NCI-H526 (cell line): ENCODE results near the gene ZNF536.
"Not testable (repeated sequence)": the region's sequence is repeated elsewhere in the genome, so short reads cannot be mapped to it uniquely, and the experiment has no call there.

ENCODE experiments used
- DNase-seq, 2 experiments: peaks; one replicate each; lab custom pipeline; 2025; lab: John Stamatoyannopoulos, UW

ZNF536 gene

DNA sequence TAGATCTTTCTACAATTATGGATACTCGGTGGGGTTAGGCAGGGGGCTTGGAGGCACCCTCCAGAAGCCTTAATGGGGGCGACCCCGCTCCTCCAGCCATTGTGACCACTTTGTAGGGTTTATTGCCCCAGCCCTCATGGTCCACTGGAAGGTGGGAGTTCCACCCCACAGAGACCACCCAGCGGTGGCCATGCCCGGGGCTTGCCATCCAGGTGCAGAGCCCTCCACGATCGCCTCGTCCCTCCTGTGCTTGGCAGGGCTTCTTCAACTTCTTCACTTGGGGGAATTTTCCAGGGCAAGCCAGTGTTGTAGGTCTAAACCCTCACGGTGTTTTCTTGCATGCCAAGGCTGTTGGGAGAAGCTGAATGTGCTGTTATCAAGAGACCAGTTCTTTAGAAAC lies 16.1 kb downstream of the ZNF536 start:
- DNase-seq = no peak

GRCh38 chr19:30388819-30389218 lies 16.6 kb downstream of the ZNF536 start:
- DNase-seq = no peak

DNA sequence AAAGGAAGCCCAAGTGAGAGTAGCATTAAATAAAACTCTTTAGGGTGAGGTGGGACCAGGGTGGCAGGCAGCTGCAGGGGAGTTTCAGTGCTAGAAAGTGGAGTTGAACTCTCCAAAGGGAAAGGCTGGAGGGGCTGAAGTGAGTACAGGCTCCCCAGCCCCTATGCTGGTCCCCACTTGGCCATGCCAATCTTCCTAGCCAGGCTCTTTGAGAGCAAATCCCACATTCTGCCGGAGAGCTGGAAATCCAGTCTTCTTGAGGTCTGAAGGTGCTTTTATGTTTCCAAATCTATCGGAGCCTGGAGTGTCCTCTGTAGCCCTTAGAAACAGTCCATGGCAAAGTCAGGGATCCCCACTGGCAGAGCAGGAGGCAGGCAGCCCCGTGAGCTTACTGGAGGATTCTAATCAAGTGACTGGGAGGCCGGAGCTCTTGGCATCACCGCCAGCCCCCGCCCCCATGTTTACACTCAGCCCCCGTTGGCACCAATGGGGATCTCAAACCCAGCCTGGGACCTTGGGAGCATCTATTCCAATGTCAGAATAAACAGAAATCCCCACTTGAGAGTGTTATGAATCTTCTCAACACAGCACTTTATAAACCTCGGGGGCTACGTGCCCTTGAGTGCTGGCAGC lies 18.3 kb downstream of the ZNF536 start:
- DNase-seq = no peak

DNA sequence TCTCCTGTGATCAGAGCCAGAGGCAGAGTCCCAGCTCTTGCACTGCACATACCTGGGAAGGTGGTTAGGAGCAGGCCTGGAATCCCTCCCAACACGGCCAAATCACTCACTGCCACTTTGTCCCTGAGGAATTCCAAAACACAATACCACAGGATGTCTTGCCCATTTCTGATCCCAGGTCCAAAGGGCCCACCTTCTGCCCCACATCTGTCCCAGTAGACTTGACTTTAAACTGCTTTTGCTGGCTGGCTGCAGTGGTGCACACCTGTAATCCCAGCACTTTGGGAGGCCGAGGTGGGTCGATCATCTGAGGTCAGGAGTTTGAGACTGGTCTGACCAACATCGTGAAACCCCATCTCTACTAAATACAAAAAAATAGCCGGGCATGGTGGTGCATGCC lies 18.9 kb downstream of the ZNF536 start:
- DNase-seq = no peak

GRCh38 chr19:30391554-30392551 lies 19.7 kb downstream of the ZNF536 start:
- DNase-seq = peak; percentile 96 to 97

DNA sequence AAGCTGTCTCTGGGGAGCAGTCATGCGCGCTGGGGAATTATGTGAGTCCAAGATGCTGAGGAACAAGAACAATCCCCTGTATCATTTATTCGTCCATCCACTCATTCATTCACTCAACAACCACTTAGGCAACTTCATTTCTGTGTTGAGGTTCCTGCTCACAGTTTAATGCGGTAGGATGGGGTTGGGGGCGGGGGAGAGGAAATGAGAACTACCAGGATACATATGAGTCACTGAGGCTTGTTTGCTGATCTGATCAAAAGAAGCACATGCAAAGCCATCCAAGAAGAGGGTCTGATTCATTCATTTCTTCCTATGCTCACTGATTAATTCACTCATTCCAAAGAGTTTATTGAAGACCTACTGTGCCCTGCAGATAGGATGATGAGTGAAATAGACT lies 20.9 kb downstream of the ZNF536 start:
- no peak for DNase-seq

- DNase-seq = peak; percentile 95 to 96
Observed at GRCh38 chr19:30393729-30394480, 21.7 kb downstream of the ZNF536 start.

GRCh38 chr19:30394481-30395151 lies 22.4 kb downstream of the ZNF536 start:
- DNase-seq = peak in 1 of 2 experiments; percentile 57

DNA sequence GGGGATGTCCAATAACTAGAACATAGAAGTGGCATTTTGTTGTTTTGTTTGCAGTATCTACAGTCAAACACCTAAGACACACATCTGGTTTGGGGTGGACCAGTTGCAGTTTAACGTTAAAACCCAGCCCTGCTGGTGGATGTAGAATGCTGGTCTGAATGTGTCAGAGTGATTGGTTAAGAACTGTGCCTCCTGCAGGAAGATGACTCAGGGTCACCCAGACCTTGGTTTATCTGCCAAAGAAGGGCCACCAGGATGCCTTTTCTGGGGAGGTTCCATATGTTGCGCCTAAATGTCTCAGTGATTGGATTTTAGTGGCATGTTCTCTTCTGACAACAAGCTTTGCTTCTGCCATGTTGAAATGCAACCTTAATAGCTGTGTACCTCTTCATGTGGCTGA lies 23.1 kb downstream of the ZNF536 start:
- no peak for DNase-seq

- not testable (repeated sequence) for DNase-seq
Observed at GRCh38 chr19:30398539-30398938, 26.4 kb downstream of the ZNF536 start.

- peak in 1 of 2 experiments; percentile 56 for DNase-seq
Observed at GRCh38 chr19:30401956-30402355, 29.8 kb downstream of the ZNF536 start.

GRCh38 chr19:30402436-30403202 lies 30.4 kb downstream of the ZNF536 start:
- peak; percentile 83 to 92 for DNase-seq

DNA sequence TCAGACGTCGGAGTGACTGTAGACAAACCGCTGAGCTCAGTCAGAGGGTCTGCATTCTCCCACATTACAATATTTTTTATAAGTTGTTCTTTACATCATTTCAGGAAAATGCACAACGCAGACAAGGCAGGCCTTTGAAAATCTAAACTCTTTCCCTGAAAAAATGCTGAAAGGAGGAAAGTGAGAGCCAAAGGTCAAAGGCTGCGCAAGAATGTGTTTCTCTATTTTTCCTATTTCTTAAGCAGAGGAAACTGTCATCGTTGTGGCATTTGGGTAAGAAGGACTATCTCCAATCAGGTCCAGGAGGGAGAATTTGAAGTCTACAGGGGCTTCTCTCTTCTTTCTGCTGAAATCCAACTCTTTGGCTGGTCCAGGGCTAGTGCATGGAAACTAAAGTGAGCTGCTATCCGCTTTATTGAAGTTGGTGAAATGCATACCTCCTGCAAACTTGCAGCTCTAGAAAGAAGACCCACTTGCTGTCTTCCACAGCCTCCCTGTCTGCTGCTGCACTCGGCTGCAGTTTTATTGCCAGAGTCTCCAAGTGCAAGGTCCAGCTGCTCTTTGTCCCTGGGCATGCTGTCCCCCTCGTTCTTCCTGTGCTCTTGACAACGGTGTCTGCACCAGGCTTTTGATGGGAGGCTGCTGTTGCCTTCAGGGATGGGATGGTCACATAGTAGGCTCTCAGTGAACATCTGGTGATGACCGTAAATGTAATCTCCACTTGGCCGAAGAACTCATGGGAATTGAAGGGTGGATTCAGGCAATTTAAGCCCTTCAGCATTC lies 31.2 kb downstream of the ZNF536 start:
- no peak for DNase-seq

DNA sequence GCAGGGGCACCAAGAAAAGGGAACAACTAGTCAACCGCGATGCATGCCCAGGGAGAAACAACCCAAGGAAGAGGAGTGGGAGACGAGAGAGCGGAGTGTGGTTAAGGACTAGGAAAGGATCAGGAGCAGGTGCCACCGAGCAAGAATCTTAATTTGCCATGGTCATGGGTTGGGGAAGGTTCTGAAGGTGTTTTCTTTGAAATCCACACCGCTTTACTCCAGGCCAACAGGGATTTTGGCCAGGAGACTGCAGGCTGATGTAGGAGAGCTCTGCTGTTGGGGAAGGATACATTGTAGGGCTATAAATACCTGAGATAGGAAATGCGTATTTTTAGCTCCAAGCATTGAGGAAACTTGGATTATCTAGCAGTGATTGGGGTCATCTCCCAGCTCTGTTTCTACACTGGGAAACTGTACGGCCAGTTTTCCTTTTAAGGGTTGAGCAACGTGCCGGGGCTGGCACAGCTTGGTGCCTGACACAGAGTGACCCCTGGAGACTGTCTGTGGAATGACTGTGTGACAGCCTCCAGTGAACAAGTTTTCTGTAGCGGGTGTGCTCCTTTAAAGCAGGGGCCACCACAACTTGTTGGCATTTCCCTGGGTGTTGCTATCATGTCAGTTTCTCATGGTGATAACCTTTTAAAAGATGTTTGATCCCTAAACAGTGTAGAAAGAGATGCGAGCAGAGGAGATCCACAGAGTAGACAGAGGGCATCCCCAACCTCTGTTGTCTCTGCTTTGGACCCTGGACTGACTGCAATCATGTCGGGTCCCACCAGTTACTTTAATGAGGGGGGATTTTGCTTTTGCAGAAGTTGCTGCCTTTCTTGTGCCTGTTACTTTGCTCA lies 34.3 kb downstream of the ZNF536 start:
- peak in 1 of 2 experiments; percentile 75 for DNase-seq

GRCh38 chr19:30407068-30407709 lies 35.0 kb downstream of the ZNF536 start:
- no peak for DNase-seq

DNA sequence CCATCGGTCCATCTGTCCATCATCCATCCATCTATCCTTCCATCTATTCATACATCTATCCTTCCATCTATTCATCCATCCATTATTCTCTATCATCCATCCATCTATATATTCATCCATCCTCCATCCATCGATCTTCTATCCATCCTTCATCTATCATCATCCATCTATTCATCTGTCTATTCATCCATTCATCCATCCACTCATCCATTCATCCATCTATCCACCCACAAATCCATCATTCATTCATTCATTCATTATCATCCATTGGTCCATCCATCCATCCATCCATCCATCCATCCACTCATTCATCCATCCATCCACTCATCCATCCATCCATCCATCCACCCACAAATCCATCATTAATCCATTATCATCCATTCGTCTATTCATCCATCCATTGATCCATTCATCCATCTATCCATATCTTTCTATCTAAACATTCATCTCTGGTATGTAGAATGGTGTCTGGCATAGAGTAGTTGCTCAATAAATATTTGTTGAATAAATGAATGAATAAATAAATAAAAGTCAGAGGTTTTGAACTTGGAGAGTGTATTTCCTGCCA lies 36.6 kb downstream of the ZNF536 start:
- DNase-seq = no peak

DNA sequence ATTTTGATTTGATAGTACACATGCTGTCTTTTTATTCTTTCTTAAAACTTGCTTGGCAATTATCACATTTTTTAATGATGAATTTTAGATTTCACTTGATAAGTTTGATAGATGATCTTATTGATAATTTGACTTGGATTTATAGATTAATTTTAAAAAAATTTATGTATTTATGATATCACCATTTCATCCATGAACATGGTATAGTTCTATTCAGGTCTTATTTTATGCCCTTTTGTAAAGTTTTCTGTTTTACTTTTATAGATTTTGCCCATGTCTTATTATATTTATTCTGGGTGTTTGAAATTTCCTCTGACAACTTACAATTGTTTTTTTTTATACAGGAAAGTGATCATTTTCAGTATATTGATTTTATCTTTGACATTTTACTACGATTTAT lies 39.5 kb downstream of the ZNF536 start:
- no peak for DNase-seq

- no peak for DNase-seq
Observed at GRCh38 chr19:30416375-30416774, 44.2 kb downstream of the ZNF536 start.
